NCI-H524 (cell line): ENCODE measurements around the gene CSNK1G1.

Experiments used
- DNase-seq, 2 experiments: peaks; one replicate each; lab custom pipeline; 2025; lab: John Stamatoyannopoulos, UW

CSNK1G1 gene

GRCh38 chr15:64153480-64154367 lies 202.2 kb downstream of the CSNK1G1 start:
- peak; percentile 67 to 90 for DNase-seq

GRCh38 chr15:64152507-64153387 lies 203.2 kb downstream of the CSNK1G1 start:
- peak in 1 of 2 experiments; percentile 30 for DNase-seq

GRCh38 chr15:64151727-64152506 lies 204.1 kb downstream of the CSNK1G1 start, which contains the start of gene SNX22:
TSS of gene SNX22 (plus strand) at chr15:64151731. CDS start at chr15:64151776, 45 bp downstream.
- peak in 1 of 2 experiments; percentile 46 for DNase-seq

GRCh38 chr15:64149893-64150578 lies 205.9 kb downstream of the CSNK1G1 start:
- DNase-seq: no peak

- peak; percentile 26 to 50 for DNase-seq
Measured at GRCh38 chr15:64149424-64149823, 206.5 kb downstream of the CSNK1G1 start.

- DNase-seq: no peak
Measured at GRCh38 chr15:64148581-64148980, 207.4 kb downstream of the CSNK1G1 start.

GRCh38 chr15:64148168-64148567 lies 207.8 kb downstream of the CSNK1G1 start:
- DNase-seq: no peak

- no peak for DNase-seq
Measured at GRCh38 chr15:64146885-64147681, 208.9 kb downstream of the CSNK1G1 start.

GRCh38 chr15:64146520-64146884 lies 209.5 kb downstream of the CSNK1G1 start:
- DNase-seq: no peak

- no peak for DNase-seq
Measured at GRCh38 chr15:64146041-64146440, 209.9 kb downstream of the CSNK1G1 start.

- no peak for DNase-seq
Measured at GRCh38 chr15:64144565-64145281, 211.2 kb downstream of the CSNK1G1 start.

- no peak for DNase-seq
Measured at GRCh38 chr15:64144192-64144564, 211.8 kb downstream of the CSNK1G1 start.

GRCh38 chr15:64143276-64143675 lies 212.7 kb downstream of the CSNK1G1 start:
- no peak for DNase-seq

- DNase-seq: no peak
Measured at GRCh38 chr15:64141798-64142512, 214.0 kb downstream of the CSNK1G1 start.

GRCh38 chr15:64138331-64138941 lies 217.5 kb downstream of the CSNK1G1 start:
- no peak for DNase-seq

GRCh38 chr15:64137226-64137833 lies 218.6 kb downstream of the CSNK1G1 start:
- DNase-seq: peak in 1 of 2 experiments; percentile 19

GRCh38 chr15:64136347-64136746 lies 219.6 kb downstream of the CSNK1G1 start:
- no peak for DNase-seq

- DNase-seq: no peak
Measured at GRCh38 chr15:64134345-64134829, 221.6 kb downstream of the CSNK1G1 start.
